K562 (cell line): ENCODE results near the gene NECTIN4. TPM values are rescaled to one million over a fixed set of nuclear protein-coding genes. Genes with fewer than 3 reads are reported as not detected.

ENCODE experiments used
- HDAC8 ChIP-seq: fragments of 450-650 bp; IDR thresholded peaks from 2 replicates; pipeline ENCODE4 v1.6.1; 2016; ENCODE audit warnings: mild to moderate bottlenecking, missing genetic modification characterization, moderate library complexity, missing compliant biosample characterization
- MAFG ChIP-seq: fragments of 450-650 bp; conservative IDR thresholded peaks from 2 replicates; pipeline ENCODE4 v1.6.1; 2016; ENCODE audit warnings: missing genetic modification characterization, missing compliant biosample characterization
- MEF2A ChIP-seq: IDR thresholded peaks from 2 replicates; pipeline ENCODE4 v1.6.1; 2011; ENCODE audit warnings: low read depth, mild to moderate bottlenecking, low read length, moderate library complexity; ENCODE audit not compliant: control insufficient read depth
- RFX5 ChIP-seq: IDR thresholded peaks from 2 replicates; pipeline ENCODE4 v1.6.1; 2011; ENCODE audit warnings: low read depth, mild to moderate bottlenecking, improper control_type of control experiment, low read length
- TBP ChIP-seq: optimal IDR thresholded peaks from 2 replicates; pipeline ENCODE3; 2011; ENCODE audit warnings: low read depth, low read length, improper control_type of control experiment
- ZNF146 ChIP-seq: IDR thresholded peaks from one replicate; pipeline ENCODE4 v1.6.1; 2018; ENCODE audit warnings: missing compliant biosample characterization; ENCODE audit not compliant: unreplicated experiment
- ZNF263 ChIP-seq: sonication (generic); formaldehyde crosslinking; IDR thresholded peaks from 2 replicates; pipeline ENCODE4 v1.8.0; 2022; ENCODE audit warnings: mild to moderate bottlenecking, missing genetic modification reagents, borderline replicate concordance
- ZNF717 ChIP-seq: fragments of 250-450 bp; sonication (Bioruptor Pico); IDR thresholded peaks from 2 replicates; pipeline ENCODE4 v1.5.0; 2021
- polyA plus RNA-seq, 8 experiments: library from polyadenylated mRNA; depleted of rRNA in 4 of 8; stranded (reverse) in 5 of 8; unstranded in 3 of 8; fragments of >200 nt; fragmentation: Nextera tagmentation in 2 of 8; fragmentation: Illumina TruSeq in 1 of 8; extraction: Ambion mirVana in 2 of 8; extraction: Trizol in 1 of 8; gene quantifications; 2 replicates each; pipeline versions ENCODE4 v1.2.1 to v1.2.3, GENCODE V29; 2011 to 2014; ENCODE audit warnings: inconsistent platforms in 1 of 8, missing spikeins in 1 of 8
- total RNA-seq, 7 experiments: library from RNA; depleted of rRNA in 6 of 7; stranded (reverse); fragments of >200 nt in 6 of 7; fragmentation: Illumina TruSeq in 2 of 7; extraction: Trizol in 2 of 7; gene quantifications; 2 replicates each; pipeline versions ENCODE4 v1.2.1 to v1.2.3, GENCODE V29; 2011 to 2021; ENCODE audit warnings: low replicate concordance in 1 of 7
- TF ChIP-seq, protein P1 (sequence below), 2 experiments: fragments of 150-350 bp in 1 of 2; IDR thresholded peaks; 2 replicates each; pipeline ENCODE4 v1.6.1; 2012 to 2016; ENCODE audit warnings: low read depth in 2 of 2, low read length in 2 of 2, mild to moderate bottlenecking in 1 of 2, moderate library complexity in 1 of 2
- TF ChIP-seq, protein P2 (sequence below), 2 experiments: fragments of 200-800 bp in 1 of 2; sonication (Bioruptor generic) in 1 of 2; sonication (generic) in 1 of 2; formaldehyde crosslinking in 1 of 2; IDR thresholded peaks in 1 of 2; conservative IDR thresholded peaks in 1 of 2; 2 replicates each; pipeline versions ENCODE4 v1.5.0 to v1.6.1; 2016 to 2020; ENCODE audit warnings: missing compliant biosample characterization in 1 of 2, missing genetic modification characterization in 1 of 2, missing genetic modification reagents in 1 of 2
- TF ChIP-seq, protein P3 (sequence below): fragments of 150-350 bp; IDR thresholded peaks from 2 replicates; pipeline ENCODE4 v1.6.1; 2014; ENCODE audit warnings: low read depth, mild to moderate bottlenecking, low read length, borderline replicate concordance
- TF ChIP-seq, protein P4 (sequence below): fragments of 250-450 bp; sonication (Bioruptor Pico); IDR thresholded peaks from 2 replicates; pipeline ENCODE4 v1.4.0; 2020; ENCODE audit warnings: borderline replicate concordance
- TF ChIP-seq, protein P5 (sequence below): fragments of 450-650 bp; IDR thresholded peaks from 2 replicates; pipeline ENCODE4 v1.6.1; 2016; ENCODE audit warnings: mild to moderate bottlenecking

NECTIN4 gene
- total and polyA plus RNA-seq, 9 of the 15 experiments (the other 6 are each of a cell fraction or from before 2014, with no cell fraction given): 0.01 to 0.09 TPM; not detected in 7

DNA sequence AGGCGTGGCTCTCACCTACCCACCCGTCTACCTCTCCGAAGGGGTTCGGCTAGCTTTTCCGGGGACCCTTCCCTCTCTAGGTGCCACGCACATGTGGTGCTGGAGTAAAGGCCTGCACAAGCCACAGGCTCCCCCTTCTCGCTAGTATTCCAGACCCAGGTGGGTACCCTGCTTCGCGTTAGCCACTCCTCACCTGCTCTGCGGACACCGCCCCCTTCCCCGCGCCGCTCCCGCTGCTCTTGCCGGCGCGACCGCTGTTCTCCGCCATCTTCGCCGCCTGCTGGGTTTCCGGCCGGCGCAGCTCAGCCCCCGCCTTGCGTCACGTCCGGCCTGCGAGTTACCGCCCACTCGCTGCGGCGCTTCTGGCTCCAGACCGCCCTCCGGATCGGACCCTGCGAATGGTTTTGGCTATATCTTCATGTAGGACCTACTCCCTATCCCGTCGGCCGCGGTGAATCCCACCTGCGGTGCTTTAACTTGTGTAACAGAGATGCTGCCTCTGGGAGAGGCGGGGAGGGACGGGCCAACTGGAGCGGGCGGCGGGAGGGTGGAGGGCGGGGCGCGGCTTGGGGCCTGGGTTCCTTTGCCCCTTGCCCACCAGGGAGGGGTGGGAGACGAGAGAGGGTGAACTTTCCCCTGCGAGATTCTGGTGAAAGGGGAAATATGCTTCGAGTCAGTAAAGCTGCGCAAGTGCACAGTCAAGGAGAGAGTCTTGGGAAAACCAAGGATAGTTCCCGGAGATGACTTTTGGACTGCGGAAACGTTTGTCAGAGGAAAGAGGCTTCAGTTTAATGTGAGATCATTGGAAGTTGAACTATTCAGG, 28.6 kb upstream of the NECTIN4 start, which contains the start of the genes NIT1 and PFDN2 (continued):
- TF ChIP-seq, protein P1, sequence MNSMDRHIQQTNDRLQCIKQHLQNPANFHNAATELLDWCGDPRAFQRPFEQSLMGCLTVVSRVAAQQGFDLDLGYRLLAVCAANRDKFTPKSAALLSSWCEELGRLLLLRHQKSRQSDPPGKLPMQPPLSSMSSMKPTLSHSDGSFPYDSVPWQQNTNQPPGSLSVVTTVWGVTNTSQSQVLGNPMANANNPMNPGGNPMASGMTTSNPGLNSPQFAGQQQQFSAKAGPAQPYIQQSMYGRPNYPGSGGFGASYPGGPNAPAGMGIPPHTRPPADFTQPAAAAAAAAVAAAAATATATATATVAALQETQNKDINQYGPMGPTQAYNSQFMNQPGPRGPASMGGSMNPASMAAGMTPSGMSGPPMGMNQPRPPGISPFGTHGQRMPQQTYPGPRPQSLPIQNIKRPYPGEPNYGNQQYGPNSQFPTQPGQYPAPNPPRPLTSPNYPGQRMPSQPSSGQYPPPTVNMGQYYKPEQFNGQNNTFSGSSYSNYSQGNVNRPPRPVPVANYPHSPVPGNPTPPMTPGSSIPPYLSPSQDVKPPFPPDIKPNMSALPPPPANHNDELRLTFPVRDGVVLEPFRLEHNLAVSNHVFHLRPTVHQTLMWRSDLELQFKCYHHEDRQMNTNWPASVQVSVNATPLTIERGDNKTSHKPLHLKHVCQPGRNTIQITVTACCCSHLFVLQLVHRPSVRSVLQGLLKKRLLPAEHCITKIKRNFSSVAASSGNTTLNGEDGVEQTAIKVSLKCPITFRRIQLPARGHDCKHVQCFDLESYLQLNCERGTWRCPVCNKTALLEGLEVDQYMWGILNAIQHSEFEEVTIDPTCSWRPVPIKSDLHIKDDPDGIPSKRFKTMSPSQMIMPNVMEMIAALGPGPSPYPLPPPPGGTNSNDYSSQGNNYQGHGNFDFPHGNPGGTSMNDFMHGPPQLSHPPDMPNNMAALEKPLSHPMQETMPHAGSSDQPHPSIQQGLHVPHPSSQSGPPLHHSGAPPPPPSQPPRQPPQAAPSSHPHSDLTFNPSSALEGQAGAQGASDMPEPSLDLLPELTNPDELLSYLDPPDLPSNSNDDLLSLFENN (IDR thresholded peaks at IDR 0.05; ENCODE audit: low read depth in 2 of 2, low read length in 2 of 2): no peak
- TF ChIP-seq ZNF146 (CRISPR knock-in tag) (no peak), ZNF263 (CRISPR knock-in tag) (no peak), HDAC8 (tag) (no peak), MAFG (tag) (no peak), RFX5 (no peak), MEF2A (no peak), TBP (peak; percentile 80), ZNF717 (CRISPR knock-in tag) (no peak)
- TF ChIP-seq, protein P2, sequence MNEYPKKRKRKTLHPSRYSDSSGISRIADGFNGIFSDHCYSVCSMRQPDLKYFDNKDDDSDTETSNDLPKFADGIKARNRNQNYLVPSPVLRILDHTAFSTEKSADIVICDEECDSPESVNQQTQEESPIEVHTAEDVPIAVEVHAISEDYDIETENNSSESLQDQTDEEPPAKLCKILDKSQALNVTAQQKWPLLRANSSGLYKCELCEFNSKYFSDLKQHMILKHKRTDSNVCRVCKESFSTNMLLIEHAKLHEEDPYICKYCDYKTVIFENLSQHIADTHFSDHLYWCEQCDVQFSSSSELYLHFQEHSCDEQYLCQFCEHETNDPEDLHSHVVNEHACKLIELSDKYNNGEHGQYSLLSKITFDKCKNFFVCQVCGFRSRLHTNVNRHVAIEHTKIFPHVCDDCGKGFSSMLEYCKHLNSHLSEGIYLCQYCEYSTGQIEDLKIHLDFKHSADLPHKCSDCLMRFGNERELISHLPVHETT (CRISPR knock-in tag; conservative IDR thresholded peaks at IDR 0.05 in 1 of 2, IDR thresholded peaks at IDR 0.05 in 1 of 2): peak in 1 of 2 experiments; percentile 49; a peak in 1 of 4 replicates
- TF ChIP-seq, protein P3, sequence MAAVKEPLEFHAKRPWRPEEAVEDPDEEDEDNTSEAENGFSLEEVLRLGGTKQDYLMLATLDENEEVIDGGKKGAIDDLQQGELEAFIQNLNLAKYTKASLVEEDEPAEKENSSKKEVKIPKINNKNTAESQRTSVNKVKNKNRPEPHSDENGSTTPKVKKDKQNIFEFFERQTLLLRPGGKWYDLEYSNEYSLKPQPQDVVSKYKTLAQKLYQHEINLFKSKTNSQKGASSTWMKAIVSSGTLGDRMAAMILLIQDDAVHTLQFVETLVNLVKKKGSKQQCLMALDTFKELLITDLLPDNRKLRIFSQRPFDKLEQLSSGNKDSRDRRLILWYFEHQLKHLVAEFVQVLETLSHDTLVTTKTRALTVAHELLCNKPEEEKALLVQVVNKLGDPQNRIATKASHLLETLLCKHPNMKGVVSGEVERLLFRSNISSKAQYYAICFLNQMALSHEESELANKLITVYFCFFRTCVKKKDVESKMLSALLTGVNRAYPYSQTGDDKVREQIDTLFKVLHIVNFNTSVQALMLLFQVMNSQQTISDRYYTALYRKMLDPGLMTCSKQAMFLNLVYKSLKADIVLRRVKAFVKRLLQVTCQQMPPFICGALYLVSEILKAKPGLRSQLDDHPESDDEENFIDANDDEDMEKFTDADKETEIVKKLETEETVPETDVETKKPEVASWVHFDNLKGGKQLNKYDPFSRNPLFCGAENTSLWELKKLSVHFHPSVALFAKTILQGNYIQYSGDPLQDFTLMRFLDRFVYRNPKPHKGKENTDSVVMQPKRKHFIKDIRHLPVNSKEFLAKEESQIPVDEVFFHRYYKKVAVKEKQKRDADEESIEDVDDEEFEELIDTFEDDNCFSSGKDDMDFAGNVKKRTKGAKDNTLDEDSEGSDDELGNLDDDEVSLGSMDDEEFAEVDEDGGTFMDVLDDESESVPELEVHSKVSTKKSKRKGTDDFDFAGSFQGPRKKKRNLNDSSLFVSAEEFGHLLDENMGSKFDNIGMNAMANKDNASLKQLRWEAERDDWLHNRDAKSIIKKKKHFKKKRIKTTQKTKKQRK: no peak
- TF ChIP-seq, protein P4, sequence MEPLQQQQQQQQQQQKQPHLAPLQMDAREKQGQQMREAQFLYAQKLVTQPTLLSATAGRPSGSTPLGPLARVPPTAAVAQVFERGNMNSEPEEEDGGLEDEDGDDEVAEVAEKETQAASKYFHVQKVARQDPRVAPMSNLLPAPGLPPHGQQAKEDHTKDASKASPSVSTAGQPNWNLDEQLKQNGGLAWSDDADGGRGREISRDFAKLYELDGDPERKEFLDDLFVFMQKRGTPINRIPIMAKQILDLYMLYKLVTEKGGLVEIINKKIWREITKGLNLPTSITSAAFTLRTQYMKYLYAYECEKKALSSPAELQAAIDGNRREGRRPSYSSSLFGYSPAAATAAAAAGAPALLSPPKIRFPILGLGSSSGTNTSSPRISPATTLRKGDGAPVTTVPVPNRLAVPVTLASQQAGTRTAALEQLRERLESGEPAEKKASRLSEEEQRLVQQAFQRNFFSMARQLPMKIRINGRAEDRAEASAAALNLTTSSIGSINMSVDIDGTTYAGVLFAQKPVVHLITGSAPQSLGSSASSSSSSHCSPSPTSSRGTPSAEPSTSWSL (CRISPR knock-in tag): no peak
- TF ChIP-seq, protein P5, sequence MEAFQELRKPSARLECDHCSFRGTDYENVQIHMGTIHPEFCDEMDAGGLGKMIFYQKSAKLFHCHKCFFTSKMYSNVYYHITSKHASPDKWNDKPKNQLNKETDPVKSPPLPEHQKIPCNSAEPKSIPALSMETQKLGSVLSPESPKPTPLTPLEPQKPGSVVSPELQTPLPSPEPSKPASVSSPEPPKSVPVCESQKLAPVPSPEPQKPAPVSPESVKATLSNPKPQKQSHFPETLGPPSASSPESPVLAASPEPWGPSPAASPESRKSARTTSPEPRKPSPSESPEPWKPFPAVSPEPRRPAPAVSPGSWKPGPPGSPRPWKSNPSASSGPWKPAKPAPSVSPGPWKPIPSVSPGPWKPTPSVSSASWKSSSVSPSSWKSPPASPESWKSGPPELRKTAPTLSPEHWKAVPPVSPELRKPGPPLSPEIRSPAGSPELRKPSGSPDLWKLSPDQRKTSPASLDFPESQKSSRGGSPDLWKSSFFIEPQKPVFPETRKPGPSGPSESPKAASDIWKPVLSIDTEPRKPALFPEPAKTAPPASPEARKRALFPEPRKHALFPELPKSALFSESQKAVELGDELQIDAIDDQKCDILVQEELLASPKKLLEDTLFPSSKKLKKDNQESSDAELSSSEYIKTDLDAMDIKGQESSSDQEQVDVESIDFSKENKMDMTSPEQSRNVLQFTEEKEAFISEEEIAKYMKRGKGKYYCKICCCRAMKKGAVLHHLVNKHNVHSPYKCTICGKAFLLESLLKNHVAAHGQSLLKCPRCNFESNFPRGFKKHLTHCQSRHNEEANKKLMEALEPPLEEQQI: no peak
